Stimulated activated CD8-positive, alpha-beta memory T cell treated with anti-CD3 and anti-CD28 coated beads, Interleukin-7, amount 100 ng/mL, for 4 hours (primary cell): Measurements from ENCODE around the gene TNFRSF19.

ENCODE experiments used
- DNase-seq, 2 donors: peaks; one replicate each; pipeline ENCODE4 v3.0.0-alpha.2; 2020; ENCODE audit warnings: low read depth in 2 of 2

TNFRSF19 gene

DNA sequence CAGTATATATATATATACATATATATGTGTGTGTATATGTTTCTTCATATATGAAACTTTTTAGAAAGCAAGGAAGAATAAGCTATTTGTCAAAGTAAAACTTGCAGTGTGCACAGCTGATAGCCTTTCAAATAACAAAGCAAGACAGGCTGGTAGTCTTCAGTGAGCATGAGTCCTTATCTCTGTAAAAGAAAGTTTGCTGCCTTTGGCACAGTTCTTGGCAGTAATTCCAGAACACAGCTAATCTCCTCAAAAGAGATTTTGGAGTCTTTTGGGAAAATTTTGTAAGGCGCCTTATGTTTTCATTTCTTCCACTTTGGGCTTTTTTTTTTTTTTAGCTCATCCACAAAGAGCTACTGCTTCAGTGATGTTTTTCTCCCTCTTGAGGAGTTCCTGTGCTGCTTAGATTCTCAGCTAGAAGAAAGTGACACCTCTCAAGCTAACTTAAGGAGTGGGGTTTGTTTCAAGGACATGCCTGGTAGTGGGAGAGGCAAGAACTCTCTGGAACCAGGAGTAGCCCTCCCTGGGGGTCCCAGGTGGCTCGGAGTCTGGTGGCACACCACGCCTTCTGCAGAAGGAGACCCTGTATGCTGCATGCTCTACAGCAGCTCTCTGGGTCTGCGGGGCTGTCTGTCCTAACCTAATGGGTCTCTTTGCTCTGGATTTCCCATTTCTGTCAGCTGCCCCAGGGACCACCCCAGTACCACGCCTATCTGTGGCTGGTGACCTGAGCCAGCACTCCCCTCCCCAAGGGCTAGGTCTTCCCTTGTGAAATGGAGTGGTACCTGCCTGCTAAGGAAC is 58.8 kb downstream of the TNFRSF19 start:
- no peak for DNase-seq

DNA sequence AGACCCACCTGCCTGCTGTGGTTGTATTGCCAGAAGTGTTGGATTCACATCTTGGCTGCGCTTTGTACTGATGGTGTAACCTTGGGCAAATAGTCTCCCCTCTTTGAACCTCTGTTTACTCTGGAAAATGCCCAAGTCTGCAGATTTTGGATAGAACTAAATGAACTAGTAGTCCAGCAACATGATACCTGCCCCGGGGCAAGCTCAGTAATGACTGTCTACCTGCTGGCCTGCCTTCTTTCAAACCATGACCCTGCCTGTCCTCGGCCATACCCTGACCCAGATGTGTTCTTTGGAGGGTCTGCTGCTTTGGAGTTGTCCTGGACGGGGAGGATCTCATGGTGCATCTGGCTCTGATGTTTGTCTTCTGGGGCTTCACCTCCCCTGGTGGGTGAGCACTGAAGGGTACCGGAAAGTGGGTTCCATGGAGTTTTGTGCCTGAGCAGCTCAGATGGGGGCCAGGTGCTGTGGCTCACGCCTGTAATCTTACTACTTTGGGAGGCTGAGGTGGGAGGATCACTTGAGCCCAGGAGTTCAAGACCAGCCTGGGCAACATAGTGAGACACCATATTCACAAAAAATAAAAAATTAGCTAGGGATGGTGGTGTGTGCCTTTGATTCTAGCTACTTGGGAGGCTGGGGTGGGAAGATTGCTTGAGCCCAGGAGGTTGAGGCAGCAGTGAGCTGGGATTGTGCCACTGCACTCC is 59.5 kb downstream of the TNFRSF19 start:
- DNase-seq: no peak

DNA sequence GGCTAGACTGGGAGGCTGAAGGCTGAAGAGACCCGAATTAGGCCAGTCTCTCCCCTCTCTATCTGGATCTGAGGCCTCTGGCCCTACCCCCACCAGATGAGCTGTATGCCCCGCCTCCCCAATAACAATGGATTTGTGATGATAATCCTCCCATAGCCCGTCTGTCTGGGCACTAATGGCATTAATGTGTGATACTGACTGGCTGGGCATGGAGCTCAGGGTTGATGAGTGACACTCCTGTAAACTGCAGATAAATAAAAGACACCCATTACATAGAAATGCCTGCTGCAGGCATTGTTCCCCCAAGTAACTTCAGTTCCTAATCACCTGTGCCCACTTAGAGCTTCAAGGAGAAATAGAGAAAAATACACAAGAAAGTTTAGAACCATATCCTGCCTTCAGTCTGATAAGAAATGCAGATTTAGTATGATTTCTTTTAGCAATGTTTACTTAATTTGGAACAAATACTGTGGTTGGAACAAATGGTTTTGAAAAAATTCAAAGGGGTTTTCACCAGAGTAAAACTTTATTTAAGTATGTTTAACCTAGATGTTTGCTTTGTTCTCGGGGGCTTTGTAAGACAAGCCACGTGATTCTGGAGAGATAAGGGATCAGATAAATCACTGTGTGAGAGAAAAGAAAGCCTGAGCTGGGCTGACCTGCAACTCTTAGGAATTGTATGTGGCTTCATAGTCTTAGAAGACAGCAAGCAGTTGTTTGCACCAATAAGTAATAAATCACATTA is 60.3 kb downstream of the TNFRSF19 start:
- DNase-seq: no peak

DNA sequence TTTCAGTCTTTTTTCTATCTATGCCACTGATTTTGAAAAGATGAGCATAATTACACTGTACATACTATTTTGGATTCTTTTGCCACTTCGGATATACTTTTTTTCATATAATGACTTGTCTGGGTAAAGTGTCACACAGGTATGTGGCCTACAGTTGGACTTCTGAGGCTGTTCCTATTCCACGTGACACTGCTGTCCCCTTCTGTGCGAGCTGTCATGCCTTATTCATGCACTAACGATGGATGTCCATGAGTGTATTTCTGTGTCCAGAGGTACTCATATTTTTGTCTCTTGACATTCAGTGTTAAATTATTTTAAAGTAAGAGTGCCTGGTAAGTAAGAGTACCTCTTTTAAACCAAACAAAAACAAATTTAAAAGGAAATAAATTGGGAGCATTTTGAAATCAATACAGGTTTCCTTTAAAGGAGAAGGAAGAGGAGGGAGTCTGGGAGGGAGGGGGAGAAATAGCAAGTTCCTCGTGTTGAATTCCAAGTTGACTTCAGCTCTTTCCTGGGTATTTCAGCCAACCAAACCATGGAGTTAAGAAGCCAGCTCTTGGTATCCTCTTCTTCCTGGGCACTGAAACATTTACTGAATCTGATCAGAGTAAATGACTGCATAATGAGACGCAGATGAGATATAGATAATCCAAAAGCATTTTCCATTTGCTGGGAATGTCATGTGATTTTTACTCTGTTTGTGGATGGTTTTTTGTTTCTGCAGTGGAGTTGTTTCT is 61.3 kb downstream of the TNFRSF19 start:
- DNase-seq: no peak

DNA sequence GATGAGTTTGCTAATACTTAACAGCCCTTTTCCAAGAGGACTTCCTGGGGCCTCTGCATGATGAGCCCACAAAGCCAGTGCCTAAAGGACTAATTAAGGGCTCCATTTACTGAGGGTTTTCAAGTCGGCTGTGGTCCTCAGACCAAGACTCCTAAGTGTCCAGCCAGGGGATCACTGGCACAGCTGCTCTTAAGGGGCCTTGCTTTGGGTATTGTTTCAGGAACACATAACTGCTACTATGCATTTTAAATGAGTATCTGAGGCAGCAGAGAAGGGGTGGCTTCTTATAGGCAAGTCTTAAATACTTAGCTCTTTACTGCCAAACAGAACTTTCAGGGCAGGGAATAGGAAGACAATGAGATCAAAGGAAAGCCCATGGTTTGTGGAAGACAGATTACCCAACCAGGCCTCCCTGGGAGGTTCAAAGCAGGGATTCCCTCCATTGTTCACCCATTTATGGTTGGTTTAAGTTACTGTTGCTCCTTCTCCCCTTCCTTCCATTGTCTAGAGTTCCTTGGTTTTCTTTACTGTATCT is 61.9 kb downstream of the TNFRSF19 start:
- no peak for DNase-seq

DNA sequence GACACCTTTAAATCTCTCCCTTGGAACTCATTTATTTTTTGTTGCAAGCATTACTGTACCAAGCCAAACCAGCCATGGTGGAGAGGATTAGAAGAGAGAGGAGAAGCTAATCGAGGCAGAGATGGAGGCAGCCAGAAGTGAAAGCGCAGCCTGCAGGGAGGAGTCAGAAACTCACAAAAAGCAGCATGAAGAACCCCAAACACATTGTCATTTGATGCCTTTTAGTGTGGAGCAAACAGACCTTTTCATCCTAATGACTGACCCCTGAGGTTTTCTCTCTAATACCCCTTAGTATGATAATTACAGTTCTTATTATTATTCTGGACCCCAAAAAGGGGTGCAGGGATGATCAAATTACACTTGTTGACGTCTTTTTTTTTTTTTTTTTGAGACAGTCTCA is 62.5 kb downstream of the TNFRSF19 start:
- DNase-seq: no peak

DNA sequence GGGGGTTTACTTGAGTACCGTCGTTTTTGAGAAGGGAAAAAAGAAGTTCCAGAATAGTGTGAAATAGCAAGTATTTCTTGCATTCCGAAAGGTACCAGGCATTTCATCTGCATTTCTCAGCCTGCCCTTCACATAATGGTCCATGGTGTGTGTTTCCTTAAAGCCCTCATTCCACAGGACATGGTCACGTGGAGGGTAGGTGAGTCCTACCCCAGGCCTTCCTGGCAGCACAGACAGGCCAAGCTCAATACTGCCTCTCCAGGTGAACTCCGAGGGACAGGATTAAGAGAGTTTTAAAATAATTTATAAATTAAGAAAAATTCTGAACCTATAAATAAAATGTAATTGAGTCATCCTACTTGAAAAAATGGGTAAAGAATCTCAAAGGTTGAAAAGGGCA is 64.7 kb downstream of the TNFRSF19 start:
- DNase-seq: no peak

DNA sequence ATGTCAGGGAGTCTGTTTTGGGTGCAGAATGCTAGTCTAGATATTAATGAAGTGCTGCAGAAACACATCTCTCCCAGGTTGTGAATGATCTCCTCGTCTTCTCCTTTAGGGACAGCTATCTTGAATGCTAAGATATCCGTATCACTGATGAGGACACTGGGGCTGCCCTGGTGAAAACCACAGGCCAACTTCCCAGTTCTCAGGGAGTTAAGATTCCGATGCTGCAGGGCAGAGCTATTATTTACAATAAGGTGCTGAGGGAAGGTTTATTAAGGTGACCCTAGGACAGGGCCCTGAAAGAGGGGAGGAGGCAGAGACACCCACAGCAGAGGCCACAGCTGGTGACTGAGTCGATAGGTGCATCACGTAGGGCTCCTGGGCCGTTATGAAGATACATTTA is 66.1 kb downstream of the TNFRSF19 start:
- no peak for DNase-seq

DNA sequence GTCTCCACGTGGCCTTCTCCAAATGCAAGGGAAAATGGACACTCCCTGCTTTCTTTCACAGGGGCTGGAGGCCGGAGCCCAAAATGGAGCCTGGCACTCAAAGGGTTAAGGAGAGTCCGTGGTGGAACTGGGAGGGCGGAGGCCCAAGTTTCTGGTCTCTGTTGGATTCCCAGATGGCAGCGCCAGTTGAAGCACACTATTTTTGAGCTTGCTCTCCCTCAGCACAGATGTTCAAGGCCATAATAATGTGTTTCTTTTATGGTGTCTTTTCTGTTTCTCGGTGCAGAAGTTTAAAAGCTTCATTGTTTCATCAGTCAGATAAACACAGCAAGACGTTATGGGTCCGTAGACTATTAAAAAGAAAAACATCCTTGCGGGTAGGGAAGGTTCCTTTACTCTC is 67.6 kb downstream of the TNFRSF19 start:
- no peak for DNase-seq

DNA sequence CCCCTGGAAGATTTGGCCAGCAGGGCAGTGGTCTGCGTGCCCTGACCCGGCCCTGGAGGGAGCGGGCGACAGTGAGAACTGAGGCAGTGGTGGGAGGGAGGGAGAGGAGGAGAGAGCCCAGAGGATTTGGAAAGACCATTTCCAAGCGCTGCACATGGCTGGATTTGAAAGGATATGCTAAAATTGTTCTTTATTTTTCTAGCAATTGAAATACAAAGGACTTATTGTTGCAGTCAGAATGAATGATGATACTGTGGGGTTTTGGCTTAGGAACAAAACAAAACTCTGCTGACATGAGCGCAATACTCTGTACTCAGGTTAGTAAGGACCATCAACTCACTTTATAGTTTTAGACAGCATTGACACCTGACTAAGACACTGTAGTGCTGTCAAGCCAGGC is 69.5 kb downstream of the TNFRSF19 start:
- DNase-seq: no peak

DNA sequence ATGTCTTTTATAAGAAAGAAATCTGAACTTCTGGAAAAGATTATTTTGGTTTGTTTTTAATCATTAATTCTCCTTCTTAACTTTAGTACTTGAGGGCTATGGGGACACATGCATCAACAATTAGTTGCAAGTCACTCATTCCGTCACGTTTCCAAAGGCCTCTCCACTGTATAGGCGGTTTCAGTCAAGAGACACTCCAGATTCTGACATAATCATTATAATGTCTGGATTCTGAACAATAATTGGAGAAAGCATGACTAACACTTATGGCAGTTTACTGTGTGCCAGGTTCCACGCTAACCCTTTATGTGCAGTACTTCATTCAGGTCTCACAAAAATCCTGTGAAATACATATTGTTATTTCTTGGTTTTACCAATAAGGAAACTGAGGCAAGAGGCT is 71.9 kb downstream of the TNFRSF19 start:
- DNase-seq: no peak

DNA sequence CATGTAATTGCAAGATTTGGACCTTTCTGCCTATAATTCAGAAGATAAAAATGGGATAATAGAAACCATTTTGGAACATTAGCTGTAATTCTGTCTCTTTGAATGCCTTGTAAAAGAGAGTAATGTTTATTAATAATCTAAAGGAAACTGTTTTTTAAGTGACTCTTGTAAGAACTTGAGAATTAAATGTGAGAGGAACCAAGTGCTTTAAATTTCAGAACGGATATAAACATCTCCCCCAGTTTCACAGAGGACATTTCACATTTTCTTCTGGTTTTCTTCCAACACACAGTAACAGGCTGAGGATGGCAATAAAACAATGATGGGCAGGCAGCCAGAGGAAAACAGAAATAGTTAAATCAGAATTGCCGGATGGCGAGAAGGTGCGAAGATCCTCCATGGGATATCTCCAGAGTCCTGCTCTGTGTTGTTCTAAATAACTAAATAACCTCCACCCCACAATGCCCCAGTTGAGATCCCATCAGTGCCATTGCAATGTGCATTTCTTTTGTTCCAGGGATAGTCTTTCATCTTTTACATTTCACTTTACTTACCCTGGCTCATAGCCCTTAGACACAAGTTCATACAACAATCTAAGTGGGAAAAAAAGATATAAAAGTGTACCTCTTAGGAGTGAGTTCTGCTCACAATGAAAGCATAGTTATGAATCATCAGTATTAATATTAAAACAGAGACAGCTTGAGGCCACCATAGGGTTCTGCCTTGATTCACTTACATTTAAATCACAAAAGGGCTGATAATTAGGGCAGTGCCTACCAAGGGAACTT is 73.3 kb downstream of the TNFRSF19 start:
- DNase-seq: no peak

DNA sequence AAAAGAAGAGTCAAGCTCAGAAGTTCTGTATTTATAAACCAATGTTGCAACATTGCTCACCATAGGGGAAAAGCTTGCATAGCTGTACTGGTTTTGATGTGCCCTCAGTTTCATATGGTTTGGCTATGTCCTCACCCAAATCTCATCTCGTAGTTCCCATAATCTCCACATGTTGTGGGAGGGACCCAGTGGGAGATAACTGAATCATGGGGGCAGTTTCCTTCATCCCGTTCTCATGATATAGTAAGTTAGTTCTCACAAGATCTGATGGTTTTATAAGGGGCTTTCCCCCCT is 73.9 kb downstream of the TNFRSF19 start:
- no peak for DNase-seq

DNA sequence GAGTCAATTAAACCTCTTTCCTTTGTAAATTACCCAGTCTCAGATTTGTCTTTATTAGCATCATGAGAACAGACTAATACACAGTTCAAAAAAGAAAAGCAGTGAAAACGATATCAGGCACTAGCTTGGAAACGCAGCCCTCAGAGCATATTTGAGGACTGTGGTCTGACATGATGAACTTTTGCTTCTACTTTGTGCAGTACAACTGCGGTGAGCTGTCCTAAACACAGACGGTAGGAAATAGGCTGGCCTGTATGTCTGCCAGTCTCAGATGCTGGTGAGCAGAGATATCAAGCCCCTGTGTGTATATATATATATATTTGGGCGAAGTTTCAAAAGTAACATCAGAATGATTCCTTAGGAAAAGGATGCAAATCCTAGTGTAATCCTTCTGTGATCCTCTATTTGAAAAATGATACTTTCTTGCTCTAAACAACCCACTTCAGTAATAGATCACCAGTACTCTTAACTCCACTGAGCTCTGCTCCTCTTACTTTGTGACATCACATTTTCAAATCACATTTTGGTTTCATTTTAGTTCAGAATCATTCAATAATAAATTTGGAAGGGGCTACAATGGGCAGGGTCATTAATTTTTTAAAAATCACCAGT is 74.4 kb downstream of the TNFRSF19 start:
- no peak for DNase-seq

DNA sequence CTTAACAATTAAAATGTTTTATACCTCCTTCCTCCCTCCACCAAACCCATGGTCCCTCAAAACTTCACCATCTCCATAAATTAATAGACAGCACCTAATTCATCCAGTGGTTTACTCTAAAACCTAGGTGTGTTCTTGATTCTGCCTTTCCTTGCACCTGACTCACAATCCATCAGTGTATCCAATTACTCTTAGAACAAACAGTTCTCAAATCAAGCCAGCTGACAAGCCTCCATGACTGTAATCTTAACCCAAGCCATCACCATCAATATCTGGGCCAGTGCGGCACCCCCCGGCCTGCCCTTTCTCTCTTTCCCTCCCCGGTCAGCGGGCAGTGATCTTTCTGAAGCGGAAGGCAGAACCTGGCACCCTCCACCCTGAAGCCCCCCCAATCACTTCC is 75.6 kb downstream of the TNFRSF19 start:
- no peak for DNase-seq

DNA sequence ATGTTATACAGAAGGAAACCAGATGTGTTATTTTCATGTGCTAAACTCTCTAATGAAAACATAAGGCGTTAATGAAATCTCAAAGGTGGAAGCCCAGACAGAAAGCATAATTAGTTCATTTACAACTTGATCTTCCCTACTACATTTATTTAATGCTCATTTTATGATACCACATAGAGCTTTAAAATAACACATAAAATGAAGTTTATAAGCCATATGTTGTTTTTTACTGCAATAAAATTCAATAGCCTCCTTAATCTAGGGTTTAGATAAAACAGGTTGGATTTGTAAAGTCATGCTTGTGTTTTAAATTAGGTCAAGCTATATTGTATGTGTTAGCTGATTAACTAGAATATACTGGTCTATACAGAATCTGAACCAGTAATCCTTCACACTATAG is 81.2 kb downstream of the TNFRSF19 start:
- DNase-seq: no peak

DNA sequence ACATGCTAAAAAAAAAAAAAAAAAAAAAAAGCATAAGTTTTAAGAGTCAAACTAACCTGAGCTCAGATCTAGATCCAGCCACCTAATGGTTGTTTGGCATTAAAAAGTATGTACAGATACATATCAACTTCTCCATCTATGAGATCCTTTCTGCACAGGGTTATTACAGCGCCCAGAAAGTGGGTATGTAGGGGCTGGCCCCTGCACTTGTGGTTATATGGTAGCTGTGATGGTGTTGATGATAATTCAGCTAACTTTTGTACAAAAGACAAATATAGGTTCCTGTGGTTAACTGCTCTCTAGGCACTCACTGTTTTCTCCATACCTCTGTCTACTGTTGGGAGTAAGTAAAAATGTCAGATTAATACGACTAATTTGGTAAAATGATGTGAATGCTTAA is 81.7 kb downstream of the TNFRSF19 start:
- no peak for DNase-seq

DNA sequence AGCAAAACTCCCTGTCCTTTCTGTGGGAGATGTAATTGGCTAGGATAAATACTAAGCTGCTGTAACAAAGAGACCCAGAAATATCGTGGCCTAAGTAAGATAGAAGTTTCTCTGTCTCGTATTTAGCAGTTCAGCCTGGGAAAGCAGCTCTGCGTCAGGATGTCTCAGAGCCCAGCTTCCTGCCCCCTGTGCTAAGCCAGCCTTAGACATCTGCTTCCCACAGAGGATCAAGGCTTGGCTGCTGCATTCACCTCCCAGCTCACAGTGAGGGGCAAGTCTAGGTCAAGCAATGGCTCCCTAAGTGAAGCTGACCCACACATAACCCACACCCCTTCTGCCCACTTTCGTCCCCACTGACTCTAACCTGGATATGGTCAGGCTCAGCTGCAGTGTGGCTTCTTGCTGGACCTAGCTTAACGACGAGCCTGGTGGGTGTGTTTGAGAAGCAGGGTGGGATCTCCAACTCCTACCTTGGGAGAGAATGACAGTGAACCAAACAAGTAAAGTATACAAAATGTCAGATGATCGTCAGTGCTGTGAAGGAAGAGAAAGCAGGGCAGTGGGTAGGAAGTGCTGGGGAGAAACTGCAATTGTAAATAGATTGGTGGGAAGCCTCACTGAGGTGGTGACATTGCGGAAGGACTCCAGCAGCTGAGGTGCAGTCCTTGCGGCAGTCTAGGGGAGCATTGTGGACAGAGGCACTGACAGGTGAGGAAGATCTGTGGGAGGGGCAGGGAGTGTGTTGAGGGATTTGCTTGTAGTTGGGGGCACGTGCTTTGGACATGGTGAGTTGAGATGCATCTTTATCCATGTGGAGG is 82.9 kb downstream of the TNFRSF19 start:
- no peak for DNase-seq

DNA sequence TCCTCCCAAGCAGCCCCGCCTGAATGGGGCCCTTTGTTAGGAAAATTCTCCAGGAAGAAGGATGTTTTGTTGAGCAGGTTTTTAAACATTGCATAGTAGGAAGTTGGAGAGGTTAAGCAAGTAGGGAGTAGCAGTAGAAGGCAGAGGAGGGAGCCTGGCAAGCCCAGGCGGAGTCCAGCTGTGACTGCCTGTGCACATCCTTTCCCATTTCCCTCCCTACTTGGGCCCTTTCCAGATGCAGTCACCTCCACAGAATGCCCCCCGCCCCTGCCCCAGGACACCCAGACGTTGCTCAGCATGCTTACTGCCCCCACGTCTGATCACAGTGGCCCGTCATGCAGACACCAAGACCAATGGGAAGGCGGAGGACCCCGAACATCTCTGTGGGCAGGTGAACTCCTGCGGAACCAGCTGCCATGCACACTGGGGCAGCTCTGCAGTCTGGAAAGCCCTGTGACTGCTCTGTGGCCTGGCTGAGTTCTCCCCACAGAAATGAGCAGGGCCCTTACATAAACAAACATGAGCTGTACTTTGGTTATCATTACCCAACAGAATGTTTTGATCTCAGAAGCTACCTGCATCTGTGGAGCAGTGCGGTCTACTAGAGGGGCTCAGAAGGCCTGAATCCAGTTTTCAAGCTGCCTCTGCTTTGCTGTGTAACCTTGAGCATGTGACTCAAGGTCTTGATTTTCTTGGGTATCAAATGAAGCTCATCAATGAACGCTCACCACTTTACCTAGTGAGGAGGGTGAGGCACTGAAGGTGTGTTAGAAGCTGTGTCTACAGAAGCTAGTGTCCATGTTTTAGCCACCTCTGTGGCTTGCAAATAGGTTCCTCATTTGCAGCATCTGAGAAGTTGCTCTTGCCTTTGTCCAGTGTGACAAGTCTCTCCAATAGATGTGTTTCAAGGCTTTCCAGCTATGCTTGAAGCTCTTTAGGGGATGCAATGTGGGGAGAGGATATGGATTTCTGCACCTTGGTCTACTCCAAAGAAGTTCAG is 84.2 kb downstream of the TNFRSF19 start:
- no peak for DNase-seq
